SK-N-SH (cell line): ENCODE data around the gene PARP1.

ENCODE experiments used
- EP300 ChIP-seq, 2 experiments: IDR thresholded peaks; 2 replicates each; pipeline versions ENCODE4 v1.4.0 to v1.6.1; 2012; ENCODE audit warnings: borderline replicate concordance in 1 of 2, low read depth in 1 of 2, low read length in 1 of 2
- JUND ChIP-seq: IDR thresholded peaks from 2 replicates; pipeline ENCODE4 v1.4.0; 2012
- MXI1 ChIP-seq: IDR thresholded peaks from 2 replicates; pipeline ENCODE4 v1.6.1; 2012; ENCODE audit warnings: mild to moderate bottlenecking, low read depth, low read length, improper control_type of control experiment
- POLR2AphosphoS5 ChIP-seq: IDR thresholded peaks from 2 replicates; pipeline ENCODE4 v1.6.1; 2012; ENCODE audit warnings: low read depth, low read length
- TCF12 ChIP-seq: IDR thresholded peaks from 2 replicates; pipeline ENCODE4 v1.4.0; 2012
- YY1 ChIP-seq: IDR thresholded peaks from 2 replicates; pipeline ENCODE4 v1.4.0; 2012; ENCODE audit warnings: low read depth, mild to moderate bottlenecking
- TF ChIP-seq, protein P1 (sequence below): fragments of 200-600 bp; sonication (generic); IDR thresholded peaks from 2 replicates; pipeline ENCODE4 v1.6.1; 2017; ENCODE audit warnings: antibody characterized with exemption, mild to moderate bottlenecking, moderate library complexity
- TF ChIP-seq, protein P2 (sequence below): fragments of 150-350 bp; IDR thresholded peaks from 2 replicates; pipeline ENCODE4 v1.6.1; 2017; ENCODE audit warnings: antibody characterized with exemption, low read length, low read depth, borderline replicate concordance

DNA sequence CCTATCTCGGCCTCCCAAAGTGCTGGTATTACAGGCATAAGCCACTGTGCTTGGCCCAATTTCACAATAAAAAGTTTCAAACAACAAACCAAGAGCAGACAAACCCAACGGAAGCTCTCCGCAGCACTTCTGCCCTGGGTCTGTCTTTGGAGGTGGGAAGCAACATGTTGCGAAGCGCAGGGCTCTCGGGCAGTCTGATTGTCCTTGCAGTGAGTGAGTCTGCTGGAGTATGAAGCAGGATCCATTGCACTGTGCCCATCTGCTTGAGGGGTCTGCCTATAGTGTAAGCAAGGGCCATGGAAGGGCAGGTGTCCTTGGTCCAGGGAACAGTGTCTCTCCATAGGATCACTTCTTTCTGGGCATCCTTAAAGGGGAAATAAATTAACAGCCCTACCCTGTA is 14.6 kb upstream of the PARP1 start:
- TF ChIP-seq MXI1 (no peak), YY1 (no peak), TCF12 (no peak), JUND (no peak), POLR2AphosphoS5 (no peak), EP300 (IDR thresholded peaks at IDR 0.05; ENCODE audit: borderline replicate concordance in 1 of 2, low read depth in 1 of 2, low read length in 1 of 2) (no peak)
- TF ChIP-seq, protein P1, sequence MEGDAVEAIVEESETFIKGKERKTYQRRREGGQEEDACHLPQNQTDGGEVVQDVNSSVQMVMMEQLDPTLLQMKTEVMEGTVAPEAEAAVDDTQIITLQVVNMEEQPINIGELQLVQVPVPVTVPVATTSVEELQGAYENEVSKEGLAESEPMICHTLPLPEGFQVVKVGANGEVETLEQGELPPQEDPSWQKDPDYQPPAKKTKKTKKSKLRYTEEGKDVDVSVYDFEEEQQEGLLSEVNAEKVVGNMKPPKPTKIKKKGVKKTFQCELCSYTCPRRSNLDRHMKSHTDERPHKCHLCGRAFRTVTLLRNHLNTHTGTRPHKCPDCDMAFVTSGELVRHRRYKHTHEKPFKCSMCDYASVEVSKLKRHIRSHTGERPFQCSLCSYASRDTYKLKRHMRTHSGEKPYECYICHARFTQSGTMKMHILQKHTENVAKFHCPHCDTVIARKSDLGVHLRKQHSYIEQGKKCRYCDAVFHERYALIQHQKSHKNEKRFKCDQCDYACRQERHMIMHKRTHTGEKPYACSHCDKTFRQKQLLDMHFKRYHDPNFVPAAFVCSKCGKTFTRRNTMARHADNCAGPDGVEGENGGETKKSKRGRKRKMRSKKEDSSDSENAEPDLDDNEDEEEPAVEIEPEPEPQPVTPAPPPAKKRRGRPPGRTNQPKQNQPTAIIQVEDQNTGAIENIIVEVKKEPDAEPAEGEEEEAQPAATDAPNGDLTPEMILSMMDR = no peak
- TF ChIP-seq, protein P2, sequence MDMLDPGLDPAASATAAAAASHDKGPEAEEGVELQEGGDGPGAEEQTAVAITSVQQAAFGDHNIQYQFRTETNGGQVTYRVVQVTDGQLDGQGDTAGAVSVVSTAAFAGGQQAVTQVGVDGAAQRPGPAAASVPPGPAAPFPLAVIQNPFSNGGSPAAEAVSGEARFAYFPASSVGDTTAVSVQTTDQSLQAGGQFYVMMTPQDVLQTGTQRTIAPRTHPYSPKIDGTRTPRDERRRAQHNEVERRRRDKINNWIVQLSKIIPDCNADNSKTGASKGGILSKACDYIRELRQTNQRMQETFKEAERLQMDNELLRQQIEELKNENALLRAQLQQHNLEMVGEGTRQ = no peak
